ENCODE results near the gene ZNF655.

DNA sequence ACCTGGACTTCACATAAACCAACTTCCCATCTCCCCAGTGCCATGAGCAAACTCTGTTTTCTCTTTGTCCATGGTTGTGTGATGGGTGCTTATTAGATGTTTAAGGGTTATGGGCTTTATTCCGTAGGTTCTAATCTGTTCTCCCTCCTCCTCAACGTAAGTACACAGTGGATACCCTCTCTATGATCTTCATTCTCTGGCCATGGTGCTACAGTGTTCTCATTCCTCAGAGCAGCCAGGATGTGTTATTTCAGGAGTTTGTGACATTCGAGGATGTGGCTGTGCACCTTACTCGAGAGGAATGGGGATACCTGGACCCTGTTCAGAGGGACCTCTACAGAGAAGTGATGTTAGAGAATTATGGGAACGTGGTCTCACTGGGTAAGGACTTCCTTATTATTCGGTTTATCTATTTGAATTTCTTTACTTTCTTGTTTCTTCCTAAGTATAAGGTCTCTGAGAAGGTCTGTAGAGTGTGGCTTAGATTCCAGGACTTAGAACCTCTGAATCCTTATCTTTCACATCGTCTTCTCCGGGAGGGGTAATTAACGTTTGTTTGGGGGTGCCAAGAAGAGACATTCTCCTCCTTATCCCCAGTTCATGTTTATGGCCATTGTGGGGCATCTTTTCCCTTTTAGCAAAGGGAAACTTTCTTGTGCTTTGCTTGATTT, 3.8 kb downstream of the ZNF655 start:
- TF ChIP-seq CTCF (IDR thresholded peaks at IDR 0.05; ENCODE audit: low read depth, low read length, poor library complexity, severe bottlenecking) (no peak), EZH2phosphoT487 (IDR thresholded peaks at IDR 0.05; ENCODE audit: borderline replicate concordance, low read length) (no peak)

Measured in DOHH2 (cell line).